Measurements from ENCODE around the gene HOXD8. TPM values are rescaled to one million over a fixed set of nuclear protein-coding genes. Genes with fewer than 3 reads are reported as not detected.

The HOXD8 gene
- total RNA-seq, 1 donor from 2014 or later = not detected

GRCh38 chr2:176114930-176115625 is 14.4 kb upstream of the HOXD8 start:
- DNase-seq (ENCODE audit: low spot score) (no peak), ATAC-seq (no peak)

DNA sequence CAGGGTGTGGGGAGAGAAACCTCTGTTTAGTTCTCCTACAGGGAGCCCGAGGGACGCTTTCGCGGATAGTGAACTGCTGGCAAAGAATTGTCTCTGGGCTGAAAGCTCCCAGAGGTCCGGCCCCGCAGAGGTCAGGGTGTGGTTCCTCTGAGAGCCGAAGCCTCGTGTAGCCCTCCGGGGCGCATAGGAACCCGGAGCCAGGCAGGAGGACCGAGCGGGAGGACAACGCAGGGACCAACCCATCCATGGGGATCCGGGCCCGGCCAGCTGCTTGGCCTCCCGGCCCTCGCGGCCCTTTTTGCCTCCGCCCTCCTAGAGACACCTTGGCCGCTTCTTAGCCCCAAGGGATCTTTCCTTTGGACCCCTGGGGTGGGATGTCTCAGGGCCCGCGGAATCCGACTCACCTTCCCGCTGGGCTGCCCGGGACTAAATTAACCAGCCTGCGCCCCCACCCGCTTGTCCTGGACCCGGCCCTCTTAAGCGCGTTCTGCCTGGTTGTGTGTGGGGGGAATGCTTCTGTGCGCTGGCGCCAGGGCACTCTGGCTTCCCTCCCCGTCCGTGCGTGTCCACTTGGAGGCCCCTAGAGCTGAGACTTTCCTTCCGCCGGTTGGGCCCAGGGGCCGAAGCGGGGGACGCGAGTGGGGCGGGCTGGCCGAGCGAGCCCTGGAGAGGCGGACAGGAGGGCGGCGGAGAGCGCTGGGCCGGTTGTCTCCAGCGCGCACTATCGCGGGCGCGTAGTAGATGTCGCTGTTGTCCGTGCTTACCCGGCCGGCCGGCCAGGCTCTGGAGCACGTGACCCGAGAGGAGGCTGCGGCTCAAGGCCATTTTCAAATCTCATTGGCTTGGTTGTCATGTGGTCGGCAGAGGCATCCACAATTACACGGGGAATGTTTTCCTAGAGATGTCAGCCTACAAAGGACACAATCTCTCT is 13.4 kb upstream of the HOXD8 start, which contains the start of gene HOXD10:
Gene HOXD10 (plus strand): TSS at position 896 of the 931 bp plus-strand sequence. CDS start 56 bp downstream, outside the sequence.
- no peak for DNase-seq (ENCODE audit: low spot score)
- ATAC-seq = peak; percentile 24

DNA sequence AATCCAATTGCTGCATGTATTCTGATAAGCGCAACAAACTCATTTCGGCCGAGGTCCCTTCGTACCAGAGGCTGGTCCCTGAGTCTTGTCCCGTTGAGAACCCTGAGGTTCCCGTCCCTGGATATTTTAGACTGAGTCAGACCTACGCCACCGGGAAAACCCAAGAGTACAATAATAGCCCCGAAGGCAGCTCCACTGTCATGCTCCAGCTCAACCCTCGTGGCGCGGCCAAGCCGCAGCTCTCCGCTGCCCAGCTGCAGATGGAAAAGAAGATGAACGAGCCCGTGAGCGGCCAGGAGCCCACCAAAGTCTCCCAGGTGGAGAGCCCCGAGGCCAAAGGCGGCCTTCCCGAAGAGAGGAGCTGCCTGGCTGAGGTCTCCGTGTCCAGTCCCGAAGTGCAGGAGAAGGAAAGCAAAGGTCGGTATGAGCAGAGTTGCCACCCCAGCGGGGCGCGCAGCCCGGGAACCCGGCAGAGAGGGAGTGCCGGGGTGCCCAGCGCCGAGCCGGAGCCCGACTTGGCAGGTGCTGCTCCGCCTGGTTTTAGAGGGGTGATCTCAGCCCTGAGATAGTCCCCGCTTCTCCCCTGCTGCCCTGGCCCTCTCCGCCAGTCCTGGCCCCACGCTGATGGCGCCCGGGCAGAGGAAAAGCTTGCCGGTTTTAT is 12.2 kb upstream of the HOXD8 start:
- ATAC-seq (no peak), DNase-seq (ENCODE audit: low spot score) (no peak)

GRCh38 chr2:176117823-176118371 is 11.6 kb upstream of the HOXD8 start:
- ATAC-seq (no peak), DNase-seq (ENCODE audit: low spot score) (no peak)

DNA sequence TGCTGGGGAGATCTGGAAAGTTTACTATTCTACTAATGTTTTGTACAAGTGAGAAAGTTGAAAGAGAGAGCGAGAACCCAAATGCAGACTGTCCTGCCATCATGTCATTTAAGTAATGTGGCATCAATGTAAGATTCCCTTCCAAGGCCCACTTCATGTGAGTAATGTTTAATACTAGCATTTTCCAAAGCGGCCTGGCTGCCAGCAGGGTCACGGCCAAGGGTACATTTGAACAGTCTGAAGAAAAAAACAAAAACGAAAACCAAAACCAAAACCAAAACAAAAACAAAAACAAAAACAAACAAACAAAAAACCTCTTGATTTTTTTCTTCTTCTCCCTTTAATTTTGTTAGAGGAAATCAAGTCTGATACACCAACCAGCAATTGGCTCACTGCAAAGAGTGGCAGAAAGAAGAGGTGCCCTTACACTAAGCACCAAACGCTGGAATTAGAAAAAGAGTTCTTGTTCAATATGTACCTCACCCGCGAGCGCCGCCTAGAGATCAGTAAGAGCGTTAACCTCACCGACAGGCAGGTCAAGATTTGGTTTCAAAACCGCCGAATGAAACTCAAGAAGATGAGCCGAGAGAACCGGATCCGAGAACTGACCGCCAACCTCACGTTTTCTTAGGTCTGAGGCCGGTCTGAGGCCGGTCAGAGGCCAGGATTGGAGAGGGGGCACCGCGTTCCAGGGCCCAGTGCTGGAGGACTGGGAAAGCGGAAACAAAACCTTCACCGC is 10.7 kb upstream of the HOXD8 start:
- DNase-seq (ENCODE audit: low spot score) = no peak
- ATAC-seq = no peak

DNA sequence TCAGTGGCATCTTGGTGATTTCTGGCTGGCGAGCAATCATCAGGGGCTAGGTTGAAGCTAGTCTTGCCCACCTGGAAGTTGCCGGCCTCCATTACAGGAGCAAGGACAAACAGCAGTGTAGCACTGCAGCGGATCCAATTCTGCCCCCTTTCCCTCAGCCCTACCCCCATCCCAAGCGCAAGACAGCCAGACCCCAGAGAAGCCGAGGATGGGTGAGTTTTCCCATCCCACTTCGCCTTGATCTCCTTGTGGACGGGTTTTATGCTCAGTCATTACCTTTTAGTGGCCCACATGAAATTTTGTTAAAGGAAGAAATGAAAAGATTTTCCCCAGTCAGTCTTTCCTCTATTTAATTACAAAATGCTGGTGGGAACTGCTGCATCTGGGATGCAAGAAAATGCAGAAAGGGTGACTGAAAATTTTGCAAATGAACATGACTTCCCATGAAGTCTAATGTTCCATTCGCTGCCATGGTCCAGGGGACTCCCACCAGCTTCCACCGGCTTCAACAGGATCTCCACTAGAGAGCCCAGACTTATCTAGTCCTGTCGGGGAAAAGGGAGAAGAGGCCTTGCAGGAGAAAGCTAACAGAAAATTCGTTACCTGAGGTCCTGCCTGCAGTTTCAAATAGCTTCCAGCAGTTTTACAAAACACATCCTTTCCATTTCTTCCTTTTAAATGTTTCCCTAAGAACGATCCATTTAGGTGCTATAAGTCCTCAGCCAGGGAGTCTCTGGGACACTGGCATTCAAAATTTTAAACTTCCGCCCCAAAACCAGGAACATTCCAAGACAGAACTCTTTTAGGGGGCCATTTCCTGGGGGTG is 8.9 kb upstream of the HOXD8 start:
- ATAC-seq (no peak), DNase-seq (ENCODE audit: low spot score) (no peak)

GRCh38 chr2:176121190-176122051 is 8.1 kb upstream of the HOXD8 start:
- ATAC-seq = no peak
- DNase-seq (ENCODE audit: low spot score) = no peak

- ATAC-seq (no peak), DNase-seq (ENCODE audit: low spot score) (no peak)
Observed at GRCh38 chr2:176122052-176122682, 7.3 kb upstream of the HOXD8 start.

- DNase-seq (ENCODE audit: low spot score) = no peak
Observed at GRCh38 chr2:176122683-176123410, 6.7 kb upstream of the HOXD8 start, which contains the start of gene HOXD9. HOXD9 (plus strand) TSS chr2:176122719; CDS start chr2:176122769, 50 bp downstream.

GRCh38 chr2:176123411-176124109 is 5.9 kb upstream of the HOXD8 start:
- no peak for ATAC-seq
- DNase-seq (ENCODE audit: low spot score) = no peak

More at GRCh38 chr2:176122683-176123410, 6.7 kb upstream of the HOXD8 start, which contains the start of gene HOXD9:
- no peak for ATAC-seq

- DNase-seq (ENCODE audit: low spot score) = no peak
- no peak for ATAC-seq
Observed at GRCh38 chr2:176124110-176124946, 5.2 kb upstream of the HOXD8 start.

- ATAC-seq (no peak), DNase-seq (ENCODE audit: low spot score) (no peak)
Observed at GRCh38 chr2:176124947-176125771, 4.3 kb upstream of the HOXD8 start.

DNA sequence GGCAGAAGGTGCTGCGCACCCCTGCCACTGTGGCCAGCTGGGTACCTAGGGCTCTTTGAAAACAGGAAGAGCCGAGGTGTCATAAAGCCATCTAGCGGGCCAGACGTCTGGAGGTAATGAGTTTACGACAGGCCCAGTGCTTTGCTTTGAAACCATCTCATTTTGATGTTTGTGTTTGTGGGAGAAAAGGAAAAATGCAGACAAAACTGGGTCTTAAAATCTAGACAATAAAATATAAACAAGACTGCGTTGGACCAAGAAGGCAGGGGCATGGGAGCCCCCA is 3.8 kb upstream of the HOXD8 start:
- DNase-seq (ENCODE audit: low spot score) (no peak), ATAC-seq (no peak)

- ATAC-seq (peak; percentile 72), DNase-seq (ENCODE audit: low spot score) (peak; percentile 62)
Observed at GRCh38 chr2:176126929-176127773, 2.4 kb upstream of the HOXD8 start.

All from left lobe of liver (tissue), 2 donors.